ENCODE results near the gene MYCBP. TPM values are rescaled to one million over a fixed set of nuclear protein-coding genes. Genes with fewer than 3 reads are reported as not detected.

Gene MYCBP
- total and polyA plus RNA-seq, 2 experiments from 2014 or later = 33.6 to 82.3 TPM

DNA sequence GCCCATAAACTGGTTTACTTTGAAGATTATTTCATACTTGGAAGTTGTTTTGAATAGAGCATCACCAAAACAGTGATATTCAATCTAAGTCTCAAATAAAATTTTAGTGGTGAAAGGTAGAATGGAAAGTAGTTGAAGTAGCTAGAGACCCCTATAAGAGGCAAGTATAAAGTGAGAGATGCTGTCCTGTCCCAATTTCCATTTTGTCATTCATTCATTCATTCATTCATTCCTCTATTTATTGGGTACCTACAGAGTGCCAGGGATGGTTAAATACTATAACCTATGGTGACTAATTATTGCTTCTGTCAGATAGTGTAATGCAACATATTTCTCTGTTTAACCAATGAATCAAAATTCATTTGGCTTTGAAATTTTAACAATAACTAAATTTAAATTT, 46.3 kb downstream of the MYCBP start:
- no peaks in the 10 kb centered on the region for H3K4me1 Mint-ChIP-seq

More for the DNA sequence above, 46.3 kb downstream of the MYCBP start:
- Mint-ChIP-seq H3K36me3 (ENCODE audit: low read depth) (no peaks in the 10 kb centered on the region), H3K27me3 (ENCODE audit: insufficient read depth, low read depth, poor library complexity) (peaks cover 2% of the 10 kb centered on the region), H3K9me3 (no peaks in the 10 kb centered on the region), H3K4me3 (no peak overlapping the region), H3K27ac (no peak overlapping the region)
- Histone ChIP-seq H4K20me1 (replicated peaks; ENCODE audit: insufficient read depth) (no peaks in the 10 kb centered on the region), H3K9me2 (ENCODE audit: insufficient read depth) (no peaks in the 10 kb centered on the region), H2AFZ (no peak overlapping the region), H3F3A (replicated peaks; ENCODE audit: low read depth) (no peaks in the 10 kb centered on the region), H3K27ac (ENCODE audit: low read depth) (no peak overlapping the region), H3K4me3 (no peak overlapping the region), H3K4me1 (ENCODE audit: insufficient read depth) (no peaks in the 10 kb centered on the region), H3K79me2 (replicated peaks; ENCODE audit: insufficient read depth) (no peaks in the 10 kb centered on the region), H3K27me3 (ENCODE audit: insufficient read depth) (no peaks in the 10 kb centered on the region), H3K4me2 (no peak overlapping the region), H3K36me3 (ENCODE audit: insufficient read depth) (no peaks in the 10 kb centered on the region)
- DNase-seq (ENCODE audit: low spot score) (no peak), ATAC-seq (no peak)
- TF ChIP-seq JUNB (IDR thresholded peaks at IDR 0.05; ENCODE audit: unreplicated experiment) (no peak), EZH2 (IDR thresholded peaks at IDR 0.05; ENCODE audit: low read depth, unreplicated experiment) (no peak), ETS1 (IDR thresholded peaks at IDR 0.05) (no peak), REST (IDR thresholded peaks at IDR 0.05; ENCODE audit: unreplicated experiment) (no peak), POLR2AphosphoS5 (IDR thresholded peaks at IDR 0.05; ENCODE audit: low read depth) (no peak), STAT1 (IDR thresholded peaks at IDR 0.05; ENCODE audit: unreplicated experiment) (no peak), CREB1 (CRISPR knock-in tag; IDR thresholded peaks at IDR 0.05; ENCODE audit: low read depth) (no peak), EZH2phosphoT487 (IDR thresholded peaks at IDR 0.05; ENCODE audit: unreplicated experiment) (no peak), ZNF331 (CRISPR knock-in tag; IDR thresholded peaks at IDR 0.05; ENCODE audit: low read depth) (no peak), ZNF114 (CRISPR knock-in tag; IDR thresholded peaks at IDR 0.05) (no peak), NANOG (IDR thresholded peaks at IDR 0.05; ENCODE audit: borderline replicate concordance) (no peak)
- TF ChIP-seq, protein P1, sequence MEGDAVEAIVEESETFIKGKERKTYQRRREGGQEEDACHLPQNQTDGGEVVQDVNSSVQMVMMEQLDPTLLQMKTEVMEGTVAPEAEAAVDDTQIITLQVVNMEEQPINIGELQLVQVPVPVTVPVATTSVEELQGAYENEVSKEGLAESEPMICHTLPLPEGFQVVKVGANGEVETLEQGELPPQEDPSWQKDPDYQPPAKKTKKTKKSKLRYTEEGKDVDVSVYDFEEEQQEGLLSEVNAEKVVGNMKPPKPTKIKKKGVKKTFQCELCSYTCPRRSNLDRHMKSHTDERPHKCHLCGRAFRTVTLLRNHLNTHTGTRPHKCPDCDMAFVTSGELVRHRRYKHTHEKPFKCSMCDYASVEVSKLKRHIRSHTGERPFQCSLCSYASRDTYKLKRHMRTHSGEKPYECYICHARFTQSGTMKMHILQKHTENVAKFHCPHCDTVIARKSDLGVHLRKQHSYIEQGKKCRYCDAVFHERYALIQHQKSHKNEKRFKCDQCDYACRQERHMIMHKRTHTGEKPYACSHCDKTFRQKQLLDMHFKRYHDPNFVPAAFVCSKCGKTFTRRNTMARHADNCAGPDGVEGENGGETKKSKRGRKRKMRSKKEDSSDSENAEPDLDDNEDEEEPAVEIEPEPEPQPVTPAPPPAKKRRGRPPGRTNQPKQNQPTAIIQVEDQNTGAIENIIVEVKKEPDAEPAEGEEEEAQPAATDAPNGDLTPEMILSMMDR (conservative IDR thresholded peaks at IDR 0.05; ENCODE audit: low read depth in 2 of 2) = no peak

Data from GM23338 (cell line).